Activated CD4-positive, alpha-beta T cell treated with anti-CD3 and anti-CD28 coated beads, Interleukin-2, amount 50 U/mL, for 4 hours (primary cell): ENCODE measurements around the gene LAMTOR5.
"Not testable (repeated sequence)": the region's sequence is repeated elsewhere in the genome, so short reads cannot be mapped to it uniquely, and the experiment has no call there.

Source experiments
- DNase-seq, 2 experiments: peaks; one replicate each; pipeline ENCODE4 v3.0.0-alpha.2; 2020

LAMTOR5 gene

DNA sequence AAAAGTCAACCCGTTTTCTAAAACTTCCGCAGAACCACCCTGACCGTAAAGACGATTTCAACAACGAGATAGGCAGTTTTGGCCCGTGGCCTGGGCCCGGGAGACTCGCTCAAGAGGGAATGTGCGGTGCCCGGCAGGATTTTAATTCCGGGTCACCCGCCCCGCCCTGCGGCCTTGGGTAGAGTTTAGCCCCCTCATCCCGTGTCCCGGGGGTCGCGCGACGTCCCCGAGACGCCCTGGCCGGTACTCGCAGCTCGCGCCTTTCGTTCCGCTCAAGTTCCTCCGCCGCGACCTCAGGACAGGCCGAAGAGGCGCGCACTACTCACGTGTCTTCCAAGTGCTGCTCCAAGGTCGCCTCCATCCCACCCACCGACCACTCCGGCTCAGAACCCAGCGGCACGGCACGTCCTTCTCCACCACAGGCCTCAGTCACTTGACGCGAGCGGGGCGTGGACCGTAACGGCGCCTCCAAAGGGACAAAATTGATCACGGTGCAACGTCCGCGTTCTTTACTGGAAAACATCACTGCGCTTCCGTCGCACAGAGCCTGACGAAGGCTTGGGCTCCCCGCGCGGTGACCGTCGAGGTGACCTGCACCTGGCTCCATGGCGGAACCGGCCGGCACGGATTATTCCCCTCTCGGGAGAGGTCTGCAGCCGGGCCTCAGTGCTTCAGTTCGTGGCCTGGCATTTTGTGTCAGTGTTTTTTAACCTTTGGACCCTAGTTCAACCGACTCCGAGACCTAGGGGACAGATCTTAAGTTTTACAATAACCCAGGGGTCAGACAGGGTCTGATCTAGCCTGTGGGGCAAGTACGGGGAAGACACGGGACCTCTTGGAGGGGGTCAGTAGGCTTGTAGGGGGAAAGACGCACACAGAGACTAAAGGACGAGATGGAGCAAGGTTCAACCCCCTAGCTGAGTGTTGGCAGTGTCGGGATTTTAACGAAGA, at the start of gene LAMTOR5:
LAMTOR5 (minus strand) TSS at position 435 of the 951 bp plus-strand sequence; CDS start at position 361, 74 bp downstream.
- DNase-seq = peak; percentile 88

GRCh38 chr1:110457206-110457605, 49.7 kb upstream of the LAMTOR5 start:
- no peak for DNase-seq

GRCh38 chr1:110455151-110455550, 47.7 kb upstream of the LAMTOR5 start:
- DNase-seq = no peak

- no peak for DNase-seq
Measured at GRCh38 chr1:110454328-110454727, 46.8 kb upstream of the LAMTOR5 start.

- no peak for DNase-seq
Measured at GRCh38 chr1:110453829-110454228, 46.3 kb upstream of the LAMTOR5 start.

- DNase-seq = no peak
Measured at GRCh38 chr1:110452330-110452729, 44.8 kb upstream of the LAMTOR5 start.

DNA sequence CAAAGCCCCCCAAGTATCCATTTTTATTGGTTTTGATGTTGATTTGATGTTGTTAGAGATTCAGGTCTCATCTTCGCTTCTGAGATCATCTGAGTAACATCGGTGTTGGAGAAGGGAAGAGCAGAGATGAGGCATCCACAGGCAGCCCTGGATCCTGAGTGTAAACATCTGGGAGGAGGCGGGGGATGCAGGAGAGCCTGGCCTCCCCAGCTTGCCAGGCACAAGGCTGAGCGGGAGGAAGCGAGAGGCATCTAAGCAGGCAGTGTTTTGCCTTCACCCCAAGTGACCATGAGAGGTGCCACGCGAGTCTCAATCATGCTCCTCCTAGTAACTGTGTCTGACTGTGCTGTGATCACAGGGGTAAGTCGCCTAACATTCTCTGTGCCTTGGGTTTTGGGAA, 43.4 kb upstream of the LAMTOR5 start, which contains the start of gene PROK1:
PROK1 (plus strand) TSS at position 221 of the 400 bp plus-strand sequence; CDS start at position 289, 68 bp downstream.
- no peak for DNase-seq

- no peak for DNase-seq
Measured at GRCh38 chr1:110449661-110450651, 42.5 kb upstream of the LAMTOR5 start.

- no peak for DNase-seq
Measured at GRCh38 chr1:110444561-110444960, 37.1 kb upstream of the LAMTOR5 start.

GRCh38 chr1:110443451-110443850, 36.0 kb upstream of the LAMTOR5 start:
- no peak for DNase-seq

GRCh38 chr1:110441888-110442287, 34.4 kb upstream of the LAMTOR5 start:
- DNase-seq = no peak

DNA sequence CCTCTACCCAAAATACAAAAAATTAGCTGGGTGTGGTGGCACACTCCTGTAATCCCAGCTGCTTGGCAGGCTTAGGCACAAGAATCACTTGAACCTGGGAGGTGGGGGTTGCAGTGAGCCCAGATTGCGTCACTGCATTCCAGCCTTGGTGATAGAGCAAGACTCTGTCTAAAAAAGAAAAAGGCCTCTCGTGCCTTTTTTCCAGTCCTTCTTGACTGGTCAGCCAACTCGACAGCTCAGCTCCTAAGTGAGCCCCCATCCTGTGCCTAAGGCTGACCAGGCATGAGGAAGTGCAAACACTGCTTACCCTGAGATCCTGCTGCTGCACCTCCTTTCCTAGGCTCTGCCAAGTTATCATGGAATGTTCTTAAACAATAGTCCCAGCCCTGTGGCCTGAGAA, 33.4 kb upstream of the LAMTOR5 start:
- DNase-seq = no peak

GRCh38 chr1:110439873-110440272, 32.4 kb upstream of the LAMTOR5 start:
- not testable (repeated sequence) for DNase-seq

GRCh38 chr1:110438893-110439292, 31.4 kb upstream of the LAMTOR5 start:
- DNase-seq = no peak

DNA sequence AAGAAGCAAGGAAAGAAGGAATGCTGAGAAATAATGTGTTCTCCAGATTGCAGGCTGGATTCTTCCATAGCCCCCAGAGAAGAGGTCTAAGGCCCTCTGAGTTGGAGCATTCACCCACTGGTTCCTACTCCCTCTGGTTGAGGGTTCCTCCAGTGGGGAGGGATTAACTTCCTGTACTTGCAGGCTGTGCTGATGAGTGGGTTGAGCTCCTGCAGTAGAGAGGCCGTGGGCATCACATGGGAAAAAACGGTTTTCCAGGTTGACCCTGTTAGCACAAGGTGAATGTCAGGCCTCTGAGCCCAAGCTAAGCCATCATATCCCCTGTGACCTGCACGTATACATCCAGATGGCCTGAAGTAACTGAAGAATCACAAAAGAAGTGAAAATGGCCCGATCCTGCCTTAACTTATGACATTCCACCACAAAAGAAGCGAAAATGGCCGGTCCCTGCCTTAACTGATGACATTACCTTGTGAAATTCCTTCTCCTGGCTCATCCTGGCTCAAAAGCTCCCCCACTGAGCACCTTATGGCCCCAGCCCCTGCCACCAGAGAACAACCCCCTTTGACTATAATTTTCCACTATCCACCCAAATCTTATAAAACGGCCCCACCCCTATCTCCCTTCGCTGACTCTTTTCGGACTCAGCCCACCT, 30.3 kb upstream of the LAMTOR5 start:
- DNase-seq = not testable (repeated sequence)

DNA sequence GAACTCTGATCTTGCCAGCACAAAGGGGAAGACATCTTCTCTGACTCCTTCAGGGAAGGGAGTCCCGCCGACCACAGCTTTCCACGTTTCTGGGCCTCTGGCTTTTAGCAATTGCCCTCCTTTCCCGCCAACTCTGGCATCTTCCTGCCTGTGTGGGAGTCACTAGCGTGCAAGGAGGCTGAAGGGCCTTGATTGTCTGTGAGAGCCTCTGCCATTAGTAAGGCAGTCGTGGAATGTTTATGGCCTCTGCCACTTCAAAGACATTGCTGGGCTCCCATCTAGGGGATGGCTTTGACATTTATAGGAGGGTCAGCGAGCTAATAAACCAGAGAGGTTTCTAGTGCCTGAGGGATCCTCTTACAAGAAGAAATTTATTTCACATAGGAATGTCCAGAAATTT, 29.1 kb upstream of the LAMTOR5 start:
- DNase-seq = no peak

GRCh38 chr1:110434946-110435345, 27.5 kb upstream of the LAMTOR5 start:
- DNase-seq = no peak

DNA sequence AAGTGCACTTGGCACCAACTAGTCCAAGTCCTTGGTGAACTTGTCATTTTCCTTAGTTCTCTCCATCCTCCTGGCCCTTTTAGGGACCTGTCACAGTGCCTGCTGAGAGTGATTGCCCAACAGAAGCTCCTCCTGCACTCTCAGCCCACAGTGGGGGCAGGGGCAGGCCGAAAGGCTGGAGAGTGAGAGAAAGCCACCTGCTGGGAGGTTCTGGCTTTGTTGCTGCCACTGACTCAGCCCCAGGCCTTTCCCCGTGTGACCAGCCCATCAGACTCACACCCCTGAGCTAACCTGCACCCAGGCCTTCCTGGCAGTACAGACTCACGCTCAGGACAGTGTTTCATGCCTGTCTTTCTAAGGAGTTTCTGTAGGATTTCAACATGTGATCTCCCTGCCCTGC, 26.3 kb upstream of the LAMTOR5 start:
- no peak for DNase-seq

DNA sequence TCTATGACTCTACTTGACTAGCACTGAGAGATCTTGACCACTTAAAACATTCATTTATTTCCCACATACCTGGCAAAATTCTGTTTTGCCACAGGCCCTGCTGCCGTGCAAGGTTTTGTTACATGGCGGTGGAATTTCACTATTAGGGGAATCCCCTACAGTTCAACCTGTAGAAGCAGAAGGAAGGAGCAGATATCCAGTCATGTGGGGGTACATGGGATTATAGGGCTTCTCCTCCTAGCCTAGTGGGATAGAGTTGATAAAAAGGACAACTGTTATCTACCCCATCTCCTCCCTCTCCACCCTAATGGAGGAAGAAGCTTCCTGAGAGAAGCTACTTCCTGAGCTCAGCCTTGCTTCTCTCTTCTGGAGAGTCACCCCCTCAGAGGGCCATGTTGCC, 25.7 kb upstream of the LAMTOR5 start:
- no peak for DNase-seq

GRCh38 chr1:110430901-110431300, 23.4 kb upstream of the LAMTOR5 start:
- DNase-seq = no peak

DNA sequence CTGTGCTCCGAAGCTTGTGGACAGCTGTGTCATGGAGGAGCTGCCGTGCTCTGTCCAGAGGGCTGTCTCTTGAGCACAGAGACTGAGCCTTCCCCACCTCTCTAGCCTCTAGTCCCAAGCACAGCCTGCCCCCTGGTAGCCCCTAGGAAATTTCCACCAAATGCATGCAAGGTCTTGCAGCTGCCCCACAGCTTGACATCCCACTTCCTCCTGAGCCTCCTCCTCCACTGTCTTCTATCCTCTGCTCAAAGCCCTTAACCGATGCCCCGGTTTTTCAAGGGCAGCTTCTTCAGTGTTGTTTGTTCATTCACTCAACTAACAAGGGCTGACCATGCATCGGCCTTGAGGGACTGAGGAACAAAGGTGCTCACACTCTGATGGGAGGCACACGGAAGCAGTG, 22.9 kb upstream of the LAMTOR5 start:
- DNase-seq = no peak

DNA sequence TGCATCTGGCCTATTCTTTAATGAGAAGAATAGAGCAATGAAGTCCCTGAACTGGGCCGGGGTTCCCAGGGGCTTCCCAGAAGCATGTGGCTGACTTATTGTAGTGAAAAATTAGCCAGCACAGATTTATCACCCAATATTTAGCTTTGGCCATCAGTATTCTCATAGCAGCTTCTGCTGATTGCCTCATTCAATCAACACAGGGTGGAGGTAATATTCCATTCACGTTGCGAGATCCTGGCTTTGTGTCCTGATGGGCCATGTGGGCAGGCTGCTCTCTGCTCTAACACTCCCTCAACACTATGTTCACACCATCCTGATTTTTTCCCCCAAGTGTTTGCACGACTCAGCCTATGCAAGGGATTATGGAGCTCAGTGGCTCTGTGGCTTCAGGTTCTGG, 21.5 kb upstream of the LAMTOR5 start:
- DNase-seq = no peak

DNA sequence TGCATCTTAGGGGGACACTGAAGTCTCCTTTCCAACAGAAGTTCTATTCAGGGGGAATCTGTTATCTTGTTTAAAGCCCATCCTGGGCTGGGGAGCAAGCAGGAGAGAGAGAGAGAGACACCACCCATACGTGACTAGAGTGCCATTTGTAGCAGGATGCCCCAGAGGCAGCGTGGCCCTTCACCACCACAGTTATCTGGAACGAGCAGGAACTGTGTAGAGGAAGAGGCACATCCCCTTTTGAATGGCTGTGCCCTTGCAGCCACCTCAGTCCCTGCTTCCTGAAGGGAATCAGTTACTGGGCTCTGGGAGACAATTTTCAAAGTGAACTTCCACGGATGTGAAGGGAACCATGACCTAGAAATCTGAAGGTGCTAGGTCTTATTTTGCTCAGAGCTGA, 19.4 kb upstream of the LAMTOR5 start:
- no peak for DNase-seq
